ENCODE measurements around the gene PEAK1. TPM values are rescaled to one million over a fixed set of nuclear protein-coding genes. Genes with fewer than 3 reads are reported as not detected.

The PEAK1 gene
- total and polyA plus RNA-seq, 10 of the 15 experiments (the other 5 are each of a cell fraction or from before 2014, with no cell fraction given): 0.62 to 24.2 (median 11.2) TPM

- POLR2A ChIA-PET: interaction anchor here (1.4 kb wide), 1 partner anchor 32 kb away, joined by 3 read pairs; no protein-coding TSS in a partner anchor
Measured at GRCh38 chr15:77386626-77387025, 33.3 kb downstream of the PEAK1 start.

More at GRCh38 chr15:77386626-77387025, 33.3 kb downstream of the PEAK1 start:
- H3K9me3 ChIP-seq (replicated peaks; ENCODE audit: control insufficient read depth, insufficient read depth, low read length): no peaks in the 10 kb centered on the region; the same call in 2 of the 3 replicates
- no peaks in the 10 kb centered on the region; the same call in 1 of the 2 replicates for H3K79me2 ChIP-seq (ENCODE audit: control insufficient read depth, insufficient read depth, low read length)
- no peaks in the 10 kb centered on the region for H3K27me3 ChIP-seq (replicated peaks in 1 of 2; ENCODE audit: control insufficient read depth in 2 of 2, insufficient read depth in 2 of 2, low read length in 1 of 2)
- SMC1A ChIA-PET (ENCODE audit: uncharacterized antibody, unreplicated experiment): interaction anchor here (0.8 to 1.8 kb wide), 5 partner anchors 12 to 70 kb away, joined by 3 to 6 read pairs (median 4); no protein-coding TSS in a partner anchor
- no peaks in the 10 kb centered on the region for H3K36me3 ChIP-seq (ENCODE audit: control insufficient read depth in 2 of 2, insufficient read depth in 2 of 2, low read length in 1 of 2)
- H3K4me1 ChIP-seq (ENCODE audit: control insufficient read depth, insufficient read depth, low read length): peaks cover 13% of the 10 kb centered on the region
- H3K9ac ChIP-seq (ENCODE audit: control insufficient read depth, insufficient read depth, low read length): no peak overlapping the region
- no peak overlapping the region for H3K27ac ChIP-seq (ENCODE audit: control insufficient read depth, insufficient read depth)
- H3K4me3 ChIP-seq: no peak overlapping the region
- no peak overlapping the region for H3K4me2 ChIP-seq (ENCODE audit: control insufficient read depth, insufficient read depth)
- 53% methylated on average over 2 of the region's 2 CpGs for WGBS (ENCODE audit: insufficient coverage, insufficient replicate concordance, low lambda C conversion rate, missing lambda C conversion rate)
- intact Hi-C loops (cut with micrococcal nuclease; ENCODE audit: unreplicated experiment) (no loop called here), in situ Hi-C loops (cut with MboI) (no loop called here)
- ATAC-seq (no peak), DNase-seq (ENCODE audit: low read depth, low spot score) (no peak), FAIRE-seq (no peak)
- CTCF ChIA-PET: interaction anchor here (0.9 to 1.3 kb wide), 2 partner anchors 40 to 200 kb away, joined by 4 read pairs; no protein-coding TSS in a partner anchor
- TF ChIP-seq, protein P1, sequence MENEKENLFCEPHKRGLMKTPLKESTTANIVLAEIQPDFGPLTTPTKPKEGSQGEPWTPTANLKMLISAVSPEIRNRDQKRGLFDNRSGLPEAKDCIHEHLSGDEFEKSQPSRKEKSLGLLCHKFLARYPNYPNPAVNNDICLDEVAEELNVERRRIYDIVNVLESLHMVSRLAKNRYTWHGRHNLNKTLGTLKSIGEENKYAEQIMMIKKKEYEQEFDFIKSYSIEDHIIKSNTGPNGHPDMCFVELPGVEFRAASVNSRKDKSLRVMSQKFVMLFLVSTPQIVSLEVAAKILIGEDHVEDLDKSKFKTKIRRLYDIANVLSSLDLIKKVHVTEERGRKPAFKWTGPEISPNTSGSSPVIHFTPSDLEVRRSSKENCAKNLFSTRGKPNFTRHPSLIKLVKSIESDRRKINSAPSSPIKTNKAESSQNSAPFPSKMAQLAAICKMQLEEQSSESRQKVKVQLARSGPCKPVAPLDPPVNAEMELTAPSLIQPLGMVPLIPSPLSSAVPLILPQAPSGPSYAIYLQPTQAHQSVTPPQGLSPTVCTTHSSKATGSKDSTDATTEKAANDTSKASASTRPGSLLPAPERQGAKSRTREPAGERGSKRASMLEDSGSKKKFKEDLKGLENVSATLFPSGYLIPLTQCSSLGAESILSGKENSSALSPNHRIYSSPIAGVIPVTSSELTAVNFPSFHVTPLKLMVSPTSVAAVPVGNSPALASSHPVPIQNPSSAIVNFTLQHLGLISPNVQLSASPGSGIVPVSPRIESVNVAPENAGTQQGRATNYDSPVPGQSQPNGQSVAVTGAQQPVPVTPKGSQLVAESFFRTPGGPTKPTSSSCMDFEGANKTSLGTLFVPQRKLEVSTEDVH (IDR thresholded peaks at IDR 0.05; ENCODE audit: low read depth, partially characterized antibody): no peak
- TF ChIP-seq CREM (IDR thresholded peaks at IDR 0.05; ENCODE audit: low read depth) (no peak), POLR2A (IDR thresholded peaks at IDR 0.05; ENCODE audit: low read depth, low read length) (no peak), SPI1 (IDR thresholded peaks at IDR 0.05; ENCODE audit: borderline replicate concordance, insufficient read depth, low read depth, low read length) (no peak), TCF3 (IDR thresholded peaks at IDR 0.05; ENCODE audit: borderline replicate concordance, insufficient read depth, low read depth, low read length) (no peak), CEBPB (IDR thresholded peaks at IDR 0.05; ENCODE audit: borderline replicate concordance in 1 of 2, low read depth in 2 of 2, low read length in 2 of 2) (no peak), SRF (IDR thresholded peaks at IDR 0.05; ENCODE audit: low read depth in 2 of 2, low read length in 2 of 2) (no peak), KDM1A (IDR thresholded peaks at IDR 0.05; ENCODE audit: borderline replicate concordance) (no peak), STAT3 (IDR thresholded peaks at IDR 0.05; ENCODE audit: low read depth, low read length) (no peak), SMAD1 (IDR thresholded peaks at IDR 0.05; ENCODE audit: low read depth, partially characterized antibody) (no peak)
- TF ChIP-seq, protein P2, sequence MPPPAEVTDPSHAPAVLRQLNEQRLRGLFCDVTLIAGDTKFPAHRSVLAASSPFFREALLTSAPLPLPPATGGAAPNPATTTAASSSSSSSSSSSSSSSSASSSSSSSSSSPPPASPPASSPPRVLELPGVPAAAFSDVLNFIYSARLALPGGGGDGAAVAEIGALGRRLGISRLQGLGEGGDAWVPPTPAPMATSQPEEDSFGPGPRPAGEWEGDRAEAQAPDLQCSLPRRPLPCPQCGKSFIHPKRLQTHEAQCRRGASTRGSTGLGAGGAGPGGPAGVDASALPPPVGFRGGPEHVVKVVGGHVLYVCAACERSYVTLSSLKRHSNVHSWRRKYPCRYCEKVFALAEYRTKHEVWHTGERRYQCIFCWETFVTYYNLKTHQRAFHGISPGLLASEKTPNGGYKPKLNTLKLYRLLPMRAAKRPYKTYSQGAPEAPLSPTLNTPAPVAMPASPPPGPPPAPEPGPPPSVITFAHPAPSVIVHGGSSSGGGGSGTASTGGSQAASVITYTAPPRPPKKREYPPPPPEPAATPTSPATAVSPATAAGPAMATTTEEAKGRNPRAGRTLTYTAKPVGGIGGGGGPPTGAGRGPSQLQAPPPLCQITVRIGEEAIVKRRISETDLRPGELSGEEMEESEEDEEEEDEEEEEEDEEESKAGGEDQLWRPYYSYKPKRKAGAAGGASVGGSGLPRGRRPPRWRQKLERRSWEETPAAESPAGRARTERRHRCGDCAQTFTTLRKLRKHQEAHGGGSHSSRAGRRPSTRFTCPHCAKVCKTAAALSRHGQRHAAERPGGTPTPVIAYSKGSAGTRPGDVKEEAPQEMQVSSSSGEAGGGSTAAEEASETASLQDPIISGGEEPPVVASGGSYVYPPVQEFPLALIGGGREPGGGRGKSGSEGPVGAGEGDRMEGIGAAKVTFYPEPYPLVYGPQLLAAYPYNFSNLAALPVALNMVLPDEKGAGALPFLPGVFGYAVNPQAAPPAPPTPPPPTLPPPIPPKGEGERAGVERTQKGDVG (CRISPR knock-in tag; IDR thresholded peaks at IDR 0.05): no peak
- BruUV-seq (replicated peaks): no TSS peak
- RAD21 ChIA-PET (ENCODE audit: unreplicated experiment): interaction anchor here (1.0 to 1.5 kb wide), 4 partner anchors 16 to 196 kb away, joined by 3 to 5 read pairs (median 3); no protein-coding TSS in a partner anchor
- no peaks in the 10 kb centered on the region for H4K20me1 ChIP-seq (ENCODE audit: control insufficient read depth, insufficient read depth)
- H2AFZ ChIP-seq (ENCODE audit: control insufficient read depth, low read depth, low read length): no peak overlapping the region

Measured in GM12878 (cell line).